Measurements from ENCODE around the gene RGCC.

The RGCC gene

DNA sequence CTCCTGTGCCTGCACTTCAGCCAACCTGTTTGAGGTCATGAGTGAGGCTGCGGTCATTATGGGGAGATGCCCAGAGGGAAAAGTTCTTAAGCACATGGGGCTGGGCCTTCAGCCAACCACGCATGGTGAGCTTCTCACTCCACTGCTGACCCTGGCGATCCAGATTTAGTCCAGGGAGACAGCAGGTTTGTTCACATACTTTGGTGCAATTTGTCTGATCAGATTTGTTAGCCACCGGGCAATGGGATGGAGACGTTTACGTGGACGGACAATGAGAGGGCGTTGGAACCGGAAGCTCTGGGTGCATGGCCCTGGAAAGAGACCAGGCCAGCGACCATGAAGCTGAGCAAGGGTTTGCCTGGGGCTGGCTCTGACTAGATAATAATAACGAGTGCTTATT is 56.2 kb downstream of the RGCC start:
- no peak overlapping the region for H3K4me3 ChIP-seq (replicated peaks in 1 of 2; ENCODE audit: low read depth in 2 of 2, low read length in 2 of 2)
- TF ChIP-seq CTCF (IDR thresholded peaks at IDR 0.05; ENCODE audit: low read depth, low read length): no peak
- no peak for DNase-seq (ENCODE audit: low read depth in 2 of 2)

- no peak for TF ChIP-seq CTCF (IDR thresholded peaks at IDR 0.05; ENCODE audit: low read depth, low read length)
- H3K4me3 ChIP-seq (replicated peaks in 1 of 2; ENCODE audit: low read depth in 2 of 2, low read length in 2 of 2): no peak overlapping the region
- no peak for DNase-seq (ENCODE audit: low read depth in 2 of 2)
Measured at GRCh38 chr13:41514853-41515395, 57.6 kb downstream of the RGCC start.

DNA sequence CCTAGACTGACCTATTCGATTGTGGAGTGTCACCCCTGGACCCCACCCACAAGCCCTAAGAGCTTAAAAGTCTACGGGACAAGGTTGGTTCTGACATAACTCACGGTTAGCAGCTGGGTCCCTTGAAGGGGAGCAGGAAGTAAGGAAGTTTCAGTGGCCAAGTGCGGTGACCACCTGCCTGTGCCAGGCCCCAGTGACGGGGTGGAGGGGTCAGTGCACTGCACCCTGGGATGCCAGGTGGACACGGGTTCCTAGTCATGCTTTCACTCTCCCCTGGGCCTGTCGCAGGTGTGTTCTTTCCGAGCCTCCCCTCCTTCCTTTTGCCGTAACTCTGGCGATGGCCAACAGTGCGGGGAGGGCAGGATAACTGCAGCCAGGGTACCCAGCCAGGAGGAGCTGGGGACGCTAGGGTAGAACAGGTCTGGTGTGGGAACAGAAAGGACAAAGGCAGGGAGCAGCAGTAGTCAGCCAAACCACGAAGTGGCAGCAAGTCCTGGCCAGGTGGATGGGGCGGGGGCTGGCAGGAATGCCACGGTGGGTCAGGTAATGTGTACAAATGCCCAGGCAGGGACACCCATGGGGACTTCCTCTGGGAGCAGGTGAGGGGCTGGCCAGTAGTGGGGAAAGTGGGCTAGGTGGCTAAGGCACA is 58.3 kb downstream of the RGCC start:
- no peak for DNase-seq (ENCODE audit: low read depth in 2 of 2)
- H3K4me3 ChIP-seq (replicated peaks in 1 of 2; ENCODE audit: low read depth in 2 of 2, low read length in 2 of 2): no peak overlapping the region
- no peak for TF ChIP-seq CTCF (IDR thresholded peaks at IDR 0.05; ENCODE audit: low read depth, low read length)

DNA sequence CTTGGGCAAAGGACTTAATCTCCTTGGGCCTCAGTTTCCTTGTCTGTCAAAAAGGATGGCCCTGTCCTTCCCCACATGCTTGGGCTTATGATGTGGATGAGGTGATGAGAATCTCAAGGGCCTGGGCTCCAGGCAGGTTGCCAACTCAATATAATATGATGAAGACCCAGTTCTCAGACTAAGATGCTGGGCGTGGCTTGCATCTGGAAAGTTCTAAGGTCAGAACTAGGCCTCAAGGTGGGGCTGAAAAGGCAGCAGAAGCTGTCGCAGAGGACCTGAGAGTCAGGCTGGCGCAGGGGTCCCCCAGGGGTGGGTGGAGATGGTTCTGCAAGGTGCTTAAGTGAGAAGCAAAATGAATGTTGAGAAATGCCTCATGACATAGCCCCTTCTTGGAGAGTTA is 58.8 kb downstream of the RGCC start:
- H3K4me3 ChIP-seq (replicated peaks in 1 of 2; ENCODE audit: low read depth in 2 of 2, low read length in 2 of 2): no peak overlapping the region
- no peak for TF ChIP-seq CTCF (IDR thresholded peaks at IDR 0.05; ENCODE audit: low read depth, low read length)

GRCh38 chr13:41516760-41517159 is 59.4 kb downstream of the RGCC start:
- H3K4me3 ChIP-seq (replicated peaks in 1 of 2; ENCODE audit: low read depth in 2 of 2, low read length in 2 of 2): no peak overlapping the region
- no peak for TF ChIP-seq CTCF (IDR thresholded peaks at IDR 0.05; ENCODE audit: low read depth, low read length)
- DNase-seq (ENCODE audit: low read depth in 2 of 2): no peak

More for the DNA sequence above, 58.8 kb downstream of the RGCC start:
- DNase-seq (ENCODE audit: low read depth in 2 of 2): no peak

DNA sequence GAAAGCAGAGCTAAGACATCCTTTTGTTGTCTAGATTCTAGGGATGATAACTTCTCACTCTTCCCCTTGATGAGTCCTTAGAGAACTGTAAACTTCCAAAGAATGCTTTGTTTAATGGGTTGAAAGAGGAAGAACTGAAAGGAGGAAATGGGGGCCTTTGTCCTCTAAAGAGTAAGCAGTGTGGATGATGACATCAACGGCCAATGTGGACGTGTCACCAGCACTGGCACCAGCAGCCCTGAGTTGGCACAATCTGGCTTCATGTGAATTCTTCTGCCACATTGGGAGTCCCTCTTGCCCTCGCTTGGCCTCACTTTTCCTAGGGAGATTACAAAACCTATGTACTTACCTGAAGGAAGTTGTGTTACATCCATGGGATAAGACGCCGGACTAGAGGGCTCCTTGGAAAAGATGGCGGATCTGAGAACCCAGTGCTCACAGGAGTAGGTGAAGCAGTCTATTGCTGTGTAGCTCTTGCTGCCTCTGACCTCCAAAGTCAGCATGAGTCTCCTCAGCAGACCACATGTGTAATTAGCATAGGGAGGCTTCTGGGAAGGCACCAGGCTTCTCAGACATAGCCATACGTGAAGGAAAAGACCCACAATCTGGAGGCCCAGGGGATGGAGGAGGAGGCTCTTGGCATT is 62.8 kb downstream of the RGCC start:
- DNase-seq (ENCODE audit: low read depth in 2 of 2): no peak
- TF ChIP-seq CTCF (IDR thresholded peaks at IDR 0.05; ENCODE audit: low read depth, low read length): no peak
- H3K4me3 ChIP-seq (replicated peaks in 1 of 2; ENCODE audit: low read depth in 2 of 2, low read length in 2 of 2): no peak overlapping the region
